ENCODE results near the gene SEMA4D. TPM values are rescaled to one million over a fixed set of nuclear protein-coding genes. Genes with fewer than 3 reads are reported as not detected.
A peak's percentile ranks its signal among the peaks of the same experiment; 100 is the strongest.

SEMA4D gene
- total RNA-seq, 1 donor from 2014 or later = 12.3 TPM

DNA sequence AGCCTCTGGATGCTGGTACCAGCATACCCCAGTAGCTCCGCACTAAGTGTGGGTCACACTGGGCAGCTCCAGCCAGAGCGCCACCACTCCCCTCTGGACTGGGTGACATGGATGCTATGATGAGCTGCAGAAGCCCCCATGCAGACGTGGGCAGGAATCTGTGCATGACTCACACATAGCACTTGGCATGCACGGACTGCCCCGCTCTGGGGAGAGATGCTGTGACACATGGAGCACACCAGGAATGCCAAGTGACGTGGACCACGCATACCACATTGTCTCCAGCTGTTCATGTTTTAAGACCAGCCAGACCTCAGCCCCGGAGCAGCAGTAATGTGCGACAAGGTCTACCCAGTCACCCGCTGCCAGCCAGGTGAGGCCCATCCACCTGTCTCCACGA, 64.1 kb downstream of the SEMA4D start:
- no peak overlapping the region for H3K4me3 ChIP-seq (ENCODE audit: low read depth, low read length)
- no peak for DNase-seq (ENCODE audit: low read depth)
- TF ChIP-seq, protein P1, sequence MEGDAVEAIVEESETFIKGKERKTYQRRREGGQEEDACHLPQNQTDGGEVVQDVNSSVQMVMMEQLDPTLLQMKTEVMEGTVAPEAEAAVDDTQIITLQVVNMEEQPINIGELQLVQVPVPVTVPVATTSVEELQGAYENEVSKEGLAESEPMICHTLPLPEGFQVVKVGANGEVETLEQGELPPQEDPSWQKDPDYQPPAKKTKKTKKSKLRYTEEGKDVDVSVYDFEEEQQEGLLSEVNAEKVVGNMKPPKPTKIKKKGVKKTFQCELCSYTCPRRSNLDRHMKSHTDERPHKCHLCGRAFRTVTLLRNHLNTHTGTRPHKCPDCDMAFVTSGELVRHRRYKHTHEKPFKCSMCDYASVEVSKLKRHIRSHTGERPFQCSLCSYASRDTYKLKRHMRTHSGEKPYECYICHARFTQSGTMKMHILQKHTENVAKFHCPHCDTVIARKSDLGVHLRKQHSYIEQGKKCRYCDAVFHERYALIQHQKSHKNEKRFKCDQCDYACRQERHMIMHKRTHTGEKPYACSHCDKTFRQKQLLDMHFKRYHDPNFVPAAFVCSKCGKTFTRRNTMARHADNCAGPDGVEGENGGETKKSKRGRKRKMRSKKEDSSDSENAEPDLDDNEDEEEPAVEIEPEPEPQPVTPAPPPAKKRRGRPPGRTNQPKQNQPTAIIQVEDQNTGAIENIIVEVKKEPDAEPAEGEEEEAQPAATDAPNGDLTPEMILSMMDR (conservative IDR thresholded peaks at IDR 0.05; ENCODE audit: low read depth, low read length) = no peak

DNA sequence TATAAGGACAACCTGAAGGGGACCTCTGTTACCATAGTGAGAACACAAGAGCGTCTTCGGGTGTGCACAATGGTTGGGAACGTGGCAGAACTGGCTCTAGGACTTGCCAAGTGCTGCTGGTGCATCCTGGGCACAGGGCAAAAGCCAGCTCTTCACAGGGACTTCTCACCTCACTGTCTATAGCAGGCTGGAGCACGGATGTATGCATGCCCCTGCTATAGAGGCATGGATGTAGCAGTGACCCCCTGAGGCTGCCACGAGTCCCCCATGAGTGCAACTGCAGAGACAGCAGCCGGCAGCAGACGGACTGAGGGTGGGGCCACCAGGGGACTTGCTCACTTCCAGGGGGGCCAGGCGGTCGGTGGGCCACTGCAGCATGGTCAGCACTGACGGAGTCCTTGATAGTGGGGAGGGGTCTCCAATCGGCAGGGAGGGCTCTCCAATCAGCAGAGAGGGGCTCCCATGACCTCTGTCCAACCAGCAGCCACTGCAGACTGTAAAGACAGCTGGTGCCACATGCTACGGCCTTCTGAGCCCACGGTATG, 64.9 kb downstream of the SEMA4D start:
- TF ChIP-seq, protein P1 (conservative IDR thresholded peaks at IDR 0.05; ENCODE audit: low read depth, low read length) = no peak
- no peak for DNase-seq (ENCODE audit: low read depth)
- no peak overlapping the region for H3K4me3 ChIP-seq (ENCODE audit: low read depth, low read length)

DNA sequence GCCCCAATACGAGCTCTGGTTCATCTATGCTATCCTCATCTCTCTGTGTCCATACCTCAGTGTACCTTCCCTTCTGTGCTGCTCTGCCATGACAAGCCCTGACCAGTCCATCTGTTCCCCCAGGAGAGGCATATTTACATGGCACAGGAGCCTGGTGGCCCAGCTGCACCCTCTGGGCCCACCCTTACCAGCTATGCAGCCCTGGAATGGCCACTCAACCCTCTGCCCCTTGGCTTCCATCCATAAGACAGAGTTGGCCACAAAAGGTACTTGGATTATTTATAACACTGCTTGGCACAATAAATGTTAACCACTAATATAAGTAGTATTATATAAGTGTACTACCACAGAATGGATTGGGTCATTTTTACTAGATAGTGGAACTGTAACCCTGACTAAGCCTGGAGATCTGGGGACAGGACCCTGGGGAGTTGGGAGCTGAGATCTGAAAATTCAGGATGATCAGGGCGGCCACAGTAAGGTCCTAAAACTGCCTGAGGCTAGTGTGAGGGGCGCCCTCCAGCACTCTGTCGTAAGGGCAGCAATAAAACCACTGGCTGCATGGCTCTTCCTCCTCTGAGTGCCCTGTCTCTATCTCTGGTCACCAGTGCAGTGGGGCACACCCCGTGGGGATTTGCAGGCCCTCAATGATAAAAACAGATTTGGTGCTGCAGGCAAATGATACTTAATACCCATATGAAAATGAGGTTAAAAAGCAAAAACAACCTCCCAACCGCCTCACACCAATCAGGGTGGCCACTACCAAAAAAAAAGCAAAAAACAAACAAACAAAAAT, 65.8 kb downstream of the SEMA4D start:
- TF ChIP-seq, protein P1 (conservative IDR thresholded peaks at IDR 0.05; ENCODE audit: low read depth, low read length) = no peak
- H3K4me3 ChIP-seq (ENCODE audit: low read depth, low read length) = no peak overlapping the region
- no peak for DNase-seq (ENCODE audit: low read depth)

DNA sequence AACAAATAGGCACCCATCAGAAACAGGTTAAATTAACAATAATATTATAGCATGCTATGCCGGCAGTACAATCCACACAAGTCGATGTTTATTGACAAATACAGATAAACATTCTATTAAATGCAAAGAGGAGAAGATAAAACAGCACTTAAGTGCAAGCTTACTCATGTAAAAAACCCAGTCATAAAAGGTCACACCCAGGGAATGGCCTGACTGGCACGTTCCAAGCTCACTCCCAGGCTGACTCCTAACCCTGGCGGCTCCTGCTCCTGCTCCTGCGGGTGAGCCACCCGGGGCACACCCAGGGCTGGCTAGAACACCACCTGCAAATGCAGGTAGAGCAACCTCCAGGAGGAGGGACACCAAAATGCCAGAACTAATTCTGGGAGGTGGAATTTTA, 66.9 kb downstream of the SEMA4D start:
- no peak overlapping the region for H3K4me3 ChIP-seq (ENCODE audit: low read depth, low read length)
- DNase-seq (ENCODE audit: low read depth) = no peak
- TF ChIP-seq, protein P1 (conservative IDR thresholded peaks at IDR 0.05; ENCODE audit: low read depth, low read length) = no peak

DNA sequence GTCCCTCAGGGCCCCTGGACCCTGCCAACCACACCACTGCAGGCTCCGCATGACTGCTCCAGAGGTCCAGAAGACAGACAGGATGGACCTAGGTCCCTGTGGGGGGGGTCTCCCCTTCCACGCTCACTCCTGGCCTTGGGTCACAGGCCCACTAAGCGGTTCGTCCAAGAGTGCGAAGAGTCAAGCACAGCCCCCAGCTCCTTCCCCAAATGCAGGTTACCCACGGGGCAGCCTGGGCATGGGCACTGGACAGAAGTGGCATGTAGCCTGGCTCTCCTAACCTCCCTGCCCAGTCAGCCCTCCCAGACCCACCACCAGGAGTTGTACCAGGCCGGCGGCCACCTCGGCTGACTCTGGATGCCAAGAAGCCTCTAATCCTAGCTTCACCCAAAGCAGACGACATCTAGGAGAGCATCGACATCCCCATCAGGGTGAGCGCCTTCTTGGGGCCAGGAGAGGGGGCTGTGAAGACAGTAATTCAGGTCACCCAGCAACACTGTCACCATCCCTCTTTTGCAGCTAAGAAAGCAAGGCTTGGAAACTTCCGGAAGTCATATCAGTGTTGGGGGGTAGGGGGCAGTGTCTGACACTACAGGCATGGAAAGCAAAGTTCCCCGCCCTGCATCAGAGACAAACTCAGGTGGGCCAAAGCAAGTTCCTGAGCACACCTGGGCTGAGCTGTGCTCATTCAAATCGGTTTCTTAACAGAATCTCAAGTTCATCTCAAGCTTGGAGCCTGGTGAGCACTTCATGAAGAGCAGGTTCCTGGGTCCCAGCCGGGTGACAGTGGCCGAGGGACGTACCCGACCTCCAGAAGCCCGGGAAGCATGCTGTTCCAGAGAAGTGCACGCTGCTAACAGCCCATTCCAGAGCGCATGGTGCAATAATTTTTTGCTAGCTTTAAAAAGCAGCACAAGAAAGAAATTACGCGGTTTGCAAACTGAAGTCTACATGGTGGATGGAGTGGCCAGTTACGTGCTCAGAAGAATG, 68.7 kb downstream of the SEMA4D start:
- TF ChIP-seq, protein P1 (conservative IDR thresholded peaks at IDR 0.05; ENCODE audit: low read depth, low read length) = peak; percentile 52
- no peak overlapping the region for H3K4me3 ChIP-seq (ENCODE audit: low read depth, low read length)

DNA sequence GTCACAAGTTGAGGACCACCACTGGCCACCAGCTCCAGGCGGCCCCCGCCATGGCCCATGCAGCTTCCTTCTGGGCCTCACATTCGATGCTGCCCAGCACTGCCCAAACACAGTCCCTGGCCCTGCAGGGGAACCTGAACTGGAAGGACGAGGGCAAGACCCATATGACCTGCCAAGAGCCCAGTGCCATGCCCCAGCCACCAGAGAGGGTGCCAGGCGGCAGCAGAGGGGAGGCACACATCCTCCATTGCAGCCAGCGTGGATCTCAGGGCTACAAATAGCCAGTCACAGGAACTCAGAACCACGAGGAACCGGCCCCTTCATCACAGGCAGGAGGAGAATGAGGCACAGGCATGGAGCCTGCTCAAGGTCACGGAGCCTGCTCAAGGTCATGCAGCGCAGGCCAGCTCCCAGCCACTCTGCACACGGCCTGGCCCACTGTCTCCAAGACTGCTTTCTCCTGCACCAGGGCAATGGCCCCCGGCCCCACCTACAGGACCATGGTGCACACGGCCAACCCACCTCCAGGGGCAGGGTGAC, 69.6 kb downstream of the SEMA4D start:
- DNase-seq (ENCODE audit: low read depth) = no peak

More for the DNA sequence above, 68.7 kb downstream of the SEMA4D start:
- DNase-seq (ENCODE audit: low read depth) = no peak

More for the DNA sequence above, 69.6 kb downstream of the SEMA4D start:
- no peak overlapping the region for H3K4me3 ChIP-seq (ENCODE audit: low read depth, low read length)
- TF ChIP-seq, protein P1 (conservative IDR thresholded peaks at IDR 0.05; ENCODE audit: low read depth, low read length) = no peak

All from epithelial cell of proximal tubule (primary cell).